ENCODE results near the gene SPEN. TPM values are rescaled to one million over a fixed set of nuclear protein-coding genes. Genes with fewer than 3 reads are reported as not detected.

The SPEN gene
- total RNA-seq, 2 donors from 2014 or later: 27.8 to 36.5 TPM

- intact Hi-C loops (cut with DNase I): no loop called here
- ATAC-seq (peak in 1 of 2 donors; percentile 15), DNase-seq (no peak)
Measured at GRCh38 chr1:15928971-15929965, 81.8 kb downstream of the SPEN start.

GRCh38 chr1:15931401-15931800, 83.9 kb downstream of the SPEN start:
- ATAC-seq (no peak), DNase-seq (no peak)
- intact Hi-C loops (cut with DNase I): no loop called here

GRCh38 chr1:15931884-15932283, 84.4 kb downstream of the SPEN start:
- no peak for DNase-seq
- ATAC-seq: no peak
- intact Hi-C loops (cut with DNase I): no loop called here

GRCh38 chr1:15932612-15933011, 85.1 kb downstream of the SPEN start:
- intact Hi-C loops (cut with DNase I): no loop called here
- ATAC-seq (no peak), DNase-seq (no peak)

- no peak for ATAC-seq
- no peak for DNase-seq
Measured at GRCh38 chr1:15933684-15934083, 86.2 kb downstream of the SPEN start.

GRCh38 chr1:15934211-15935055, 86.9 kb downstream of the SPEN start:
- intact Hi-C loops (cut with DNase I): no loop called here
- DNase-seq: no peak
- ATAC-seq: peak in 1 of 2 donors; percentile 20

More at GRCh38 chr1:15933684-15934083, 86.2 kb downstream of the SPEN start:
- intact Hi-C loops (cut with DNase I): no loop called here

- DNase-seq (no peak), ATAC-seq (no peak)
- intact Hi-C loops (cut with DNase I): no loop called here
Measured at GRCh38 chr1:15935056-15935950, 87.8 kb downstream of the SPEN start.

GRCh38 chr1:15936025-15936424, 88.5 kb downstream of the SPEN start:
- ATAC-seq (no peak), DNase-seq (no peak)
- intact Hi-C loops (cut with DNase I): no loop called here

- no peak for DNase-seq
- intact Hi-C loops (cut with DNase I): no loop called here
- ATAC-seq: no peak
Measured at GRCh38 chr1:15937146-15937545, 89.6 kb downstream of the SPEN start.

- intact Hi-C loops (cut with DNase I): no loop called here
- no peak for ATAC-seq
- no peak for DNase-seq
Measured at GRCh38 chr1:15937706-15938168, 90.2 kb downstream of the SPEN start.

- ATAC-seq (no peak), DNase-seq (no peak)
- intact Hi-C loops (cut with DNase I): no loop called here
Measured at GRCh38 chr1:15938628-15939161, 91.2 kb downstream of the SPEN start.

- ATAC-seq: peak; percentile 32 to 35
- no peak for DNase-seq
Measured at GRCh38 chr1:15939181-15940109, 91.9 kb downstream of the SPEN start.

GRCh38 chr1:15940110-15941043, 92.9 kb downstream of the SPEN start:
- DNase-seq: no peak
- ATAC-seq: no peak
- intact Hi-C loops (cut with DNase I): no loop called here

More at GRCh38 chr1:15939181-15940109, 91.9 kb downstream of the SPEN start:
- intact Hi-C loops (cut with DNase I): no loop called here

GRCh38 chr1:15941044-15941840, 93.7 kb downstream of the SPEN start:
- ATAC-seq: no peak
- DNase-seq: no peak
- intact Hi-C loops (cut with DNase I): no loop called here

- ATAC-seq: no peak
- intact Hi-C loops (cut with DNase I): no loop called here
- DNase-seq: no peak
Measured at GRCh38 chr1:15941899-15942660, 94.6 kb downstream of the SPEN start.
